Activated CD8-positive, alpha-beta T cell treated with anti-CD3 and anti-CD28 coated beads for 36 hours (primary cell): ENCODE results near the gene ATP2B1. TPM values are rescaled to one million over a fixed set of nuclear protein-coding genes. Genes with fewer than 3 reads are reported as not detected.

ENCODE experiments used
- ATAC-seq: fragments of 200-7000 bp; cut with Tn5 transposase; one replicate; pipeline ENCODE4 v1.10.0; 2021; ENCODE audit warnings: mild to moderate bottlenecking, moderate library complexity
- CTCF ChIA-PET: fragments of 350-600 bp; sonication (Branson Sonifier 250); formaldehyde crosslinking; loops from one replicate; lab custom pipeline; 2021; ENCODE audit warnings: antibody characterized with exemption; lab: Charles Lee
- POLR2A ChIA-PET: fragments of 350-600 bp; sonication (Branson Sonifier 250); formaldehyde crosslinking; loops from one replicate; lab custom pipeline; 2021; ENCODE audit warnings: antibody characterized with exemption; lab: Charles Lee
- DNase-seq: peaks from one replicate; pipeline ENCODE4 v3.0.0-alpha.2; 2020
- H3K27ac Mint-ChIP-seq: one replicate; pipeline ENCODE4 v1.8.0; 2021; ENCODE audit warnings: mild to moderate bottlenecking, mixed read lengths
- H3K27me3 Mint-ChIP-seq: one replicate; pipeline ENCODE4 v1.8.0; 2021; ENCODE audit warnings: mixed read lengths
- H3K36me3 Mint-ChIP-seq: one replicate; pipeline ENCODE4 v1.8.0; 2021; ENCODE audit warnings: low read depth, mixed read lengths
- H3K4me1 Mint-ChIP-seq: one replicate; pipeline ENCODE4 v1.8.0; 2021; ENCODE audit warnings: low read depth, mixed read lengths
- H3K4me3 Mint-ChIP-seq: one replicate; pipeline ENCODE4 v1.8.0; 2021; ENCODE audit warnings: mild to moderate bottlenecking, moderate library complexity, mixed read lengths
- H3K9me3 Mint-ChIP-seq: one replicate; pipeline ENCODE4 v1.8.0; 2021; ENCODE audit warnings: mixed read lengths
- intact Hi-C: fragments of 100-400 bp; cut with micrococcal nuclease; formaldehyde crosslinking; loops from one replicate; pipeline ENCODE4 v1.10.0; 2022
- total RNA-seq, 2 experiments: library from RNA; stranded (reverse); gene quantifications; one replicate each; pipeline ENCODE4 v1.2.3, GENCODE V29; 2021
- TF ChIP-seq, protein P1 (sequence below): fragments of 200-600 bp; IDR thresholded peaks from one replicate; pipeline ENCODE4 v1.8.0; 2022; ENCODE audit warnings: antibody characterized with exemption, mild to moderate bottlenecking

Gene ATP2B1
- total RNA-seq, 2 experiments from 2014 or later: 20.8 to 26.2 TPM

DNA sequence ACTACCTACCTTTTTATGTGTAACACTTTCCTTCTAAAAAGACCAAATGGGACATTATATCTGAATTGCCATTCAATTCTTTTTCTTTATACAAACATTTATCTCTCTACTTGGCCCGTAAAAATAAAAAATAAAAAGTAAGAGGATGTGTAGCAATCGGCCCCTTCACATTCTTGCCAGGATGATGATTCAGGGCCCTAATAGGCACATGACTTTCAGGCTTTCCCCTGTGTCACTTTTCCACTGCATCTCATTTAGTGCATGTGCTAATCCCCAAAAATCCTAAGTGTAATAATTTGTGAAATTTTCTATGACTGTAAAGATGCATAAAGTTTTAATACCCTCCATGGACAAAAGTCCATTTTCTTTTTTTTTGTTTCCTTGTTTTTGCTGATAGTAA, 23.0 kb upstream of the ATP2B1 start:
- POLR2A ChIA-PET: no interaction called here
- no peak for ATAC-seq
- CTCF ChIA-PET: no interaction called here

DNA sequence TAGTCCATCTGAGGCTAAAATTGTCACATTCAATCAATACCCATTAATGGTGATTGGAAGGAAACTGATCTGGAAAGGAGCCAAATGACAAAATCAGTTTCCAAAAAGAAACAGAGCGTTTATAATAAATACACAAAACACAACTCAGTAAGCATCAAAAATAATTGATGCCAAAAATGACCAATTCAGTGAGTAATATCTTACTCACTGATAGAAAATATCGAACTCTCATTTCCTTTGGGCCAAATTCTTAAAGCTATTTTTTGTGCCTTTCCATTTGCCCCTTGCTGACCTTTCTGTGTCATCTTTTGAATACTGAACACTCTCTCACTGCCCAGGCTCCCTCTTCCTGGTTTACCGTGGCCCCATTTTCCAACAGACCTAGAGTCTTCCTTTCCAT, 22.5 kb upstream of the ATP2B1 start:
- Mint-ChIP-seq H3K36me3 (peaks cover 5% of the 10 kb centered on the region), H3K9me3 (peaks cover 9% of the 10 kb centered on the region), H3K4me1 (peaks cover 9% of the 10 kb centered on the region), H3K4me3 (no peak overlapping the region), H3K27ac (no peak overlapping the region), H3K27me3 (no peaks in the 10 kb centered on the region)
- intact Hi-C loops: no loop called here
- TF ChIP-seq, protein P1, sequence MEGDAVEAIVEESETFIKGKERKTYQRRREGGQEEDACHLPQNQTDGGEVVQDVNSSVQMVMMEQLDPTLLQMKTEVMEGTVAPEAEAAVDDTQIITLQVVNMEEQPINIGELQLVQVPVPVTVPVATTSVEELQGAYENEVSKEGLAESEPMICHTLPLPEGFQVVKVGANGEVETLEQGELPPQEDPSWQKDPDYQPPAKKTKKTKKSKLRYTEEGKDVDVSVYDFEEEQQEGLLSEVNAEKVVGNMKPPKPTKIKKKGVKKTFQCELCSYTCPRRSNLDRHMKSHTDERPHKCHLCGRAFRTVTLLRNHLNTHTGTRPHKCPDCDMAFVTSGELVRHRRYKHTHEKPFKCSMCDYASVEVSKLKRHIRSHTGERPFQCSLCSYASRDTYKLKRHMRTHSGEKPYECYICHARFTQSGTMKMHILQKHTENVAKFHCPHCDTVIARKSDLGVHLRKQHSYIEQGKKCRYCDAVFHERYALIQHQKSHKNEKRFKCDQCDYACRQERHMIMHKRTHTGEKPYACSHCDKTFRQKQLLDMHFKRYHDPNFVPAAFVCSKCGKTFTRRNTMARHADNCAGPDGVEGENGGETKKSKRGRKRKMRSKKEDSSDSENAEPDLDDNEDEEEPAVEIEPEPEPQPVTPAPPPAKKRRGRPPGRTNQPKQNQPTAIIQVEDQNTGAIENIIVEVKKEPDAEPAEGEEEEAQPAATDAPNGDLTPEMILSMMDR: no peak
- ChIA-PET POLR2A (no interaction called here), CTCF (no interaction called here)
- ATAC-seq: no peak
- DNase-seq: no peak

More for the DNA sequence above, 23.0 kb upstream of the ATP2B1 start:
- Mint-ChIP-seq H3K36me3 (peaks cover 5% of the 10 kb centered on the region), H3K27ac (no peak overlapping the region), H3K27me3 (no peaks in the 10 kb centered on the region), H3K9me3 (peaks cover 9% of the 10 kb centered on the region), H3K4me3 (no peak overlapping the region), H3K4me1 (peaks cover 9% of the 10 kb centered on the region)
- TF ChIP-seq, protein P1: no peak
- no peak for DNase-seq
- intact Hi-C loops: no loop called here

DNA sequence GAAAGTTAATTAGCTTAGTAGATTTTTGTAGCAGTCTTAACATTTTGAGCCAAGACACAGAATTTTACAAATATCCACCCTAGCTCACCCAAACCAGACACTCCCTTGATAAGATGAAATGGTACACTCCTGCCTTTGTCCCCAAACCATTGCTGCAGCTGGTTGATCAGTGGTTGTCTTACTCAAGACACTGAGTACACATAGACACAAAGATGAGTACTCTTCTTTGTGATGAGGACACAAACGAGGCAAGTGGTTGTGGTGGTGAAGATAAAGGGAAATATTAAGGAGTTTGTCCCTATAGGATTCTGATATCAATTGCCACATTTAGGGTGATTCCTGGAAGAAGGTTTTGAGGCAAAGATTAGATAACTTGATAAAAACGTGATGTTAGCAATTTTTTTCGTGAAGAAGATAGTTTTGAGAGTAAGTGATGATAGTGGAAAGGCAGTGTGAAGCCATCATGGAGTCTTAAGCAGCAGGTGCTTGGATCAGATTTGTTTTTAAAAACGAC, 21.4 kb upstream of the ATP2B1 start:
- ATAC-seq (no peak), DNase-seq (no peak)
- H3K27ac Mint-ChIP-seq: no peak overlapping the region
- intact Hi-C loops: no loop called here
- ChIA-PET CTCF (no interaction called here), POLR2A (no interaction called here)
- peaks cover 5% of the 10 kb centered on the region for H3K36me3 Mint-ChIP-seq
- TF ChIP-seq, protein P1: no peak
- H3K9me3 Mint-ChIP-seq: peaks cover 7% of the 10 kb centered on the region
- no peak overlapping the region for H3K4me3 Mint-ChIP-seq
- H3K4me1 Mint-ChIP-seq: peaks cover 9% of the 10 kb centered on the region
- H3K27me3 Mint-ChIP-seq: no peaks in the 10 kb centered on the region

DNA sequence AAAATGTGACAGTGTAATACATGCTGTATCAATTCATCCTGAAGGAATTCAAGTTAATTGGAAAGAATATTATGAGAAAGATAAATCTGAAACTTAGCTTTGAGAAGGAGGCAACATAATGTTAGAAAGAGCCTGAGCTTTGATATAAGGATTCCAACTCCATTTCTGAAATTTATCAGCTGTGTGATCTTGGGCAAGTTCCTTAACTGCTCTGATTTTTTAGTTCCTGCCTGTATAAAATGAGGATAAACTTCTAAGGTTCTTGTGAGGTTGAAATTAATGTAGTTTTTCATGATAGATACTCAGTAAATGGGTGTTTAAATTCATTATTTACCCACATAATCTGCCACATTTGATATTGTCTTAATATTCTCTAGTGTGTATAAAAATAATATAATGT, 14.6 kb upstream of the ATP2B1 start:
- H3K27me3 Mint-ChIP-seq: no peaks in the 10 kb centered on the region

DNA sequence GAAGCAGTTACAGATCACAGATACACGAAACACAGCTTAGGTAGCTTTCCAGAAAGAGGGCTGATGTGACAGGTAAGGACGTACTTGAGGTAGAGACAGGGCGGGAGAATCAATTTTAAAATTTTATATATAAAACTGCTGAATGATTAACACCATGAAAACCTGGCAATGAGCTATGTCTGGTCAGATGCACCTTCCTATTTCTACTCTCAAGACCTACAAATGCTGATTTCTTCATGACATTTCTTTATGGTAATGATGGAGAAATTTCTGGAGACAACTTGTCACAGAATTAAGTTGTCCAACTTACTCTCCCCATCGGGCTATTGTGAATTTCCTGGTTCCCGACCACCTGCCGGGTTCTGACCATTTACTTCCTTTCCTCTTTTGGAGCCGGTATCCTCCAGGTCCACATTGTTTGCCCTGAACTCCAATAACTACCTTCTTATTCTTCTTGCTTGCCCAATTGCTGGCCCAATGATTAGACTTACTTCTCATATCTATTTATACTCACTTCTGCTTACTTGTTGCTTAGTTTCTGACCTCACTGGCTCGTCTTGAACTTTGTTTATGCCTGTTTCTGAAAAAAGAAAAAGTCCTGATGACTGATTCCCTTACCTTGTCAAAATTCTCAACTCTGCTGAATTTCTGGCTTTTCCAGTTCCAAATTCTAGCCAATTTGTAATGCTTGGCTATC, 12.8 kb upstream of the ATP2B1 start:
- DNase-seq: no peak
- no peaks in the 10 kb centered on the region for H3K36me3 Mint-ChIP-seq
- H3K4me3 Mint-ChIP-seq: no peak overlapping the region
- intact Hi-C loops: no loop called here
- no peak for ATAC-seq
- CTCF ChIA-PET: no interaction called here
- H3K27me3 Mint-ChIP-seq: no peaks in the 10 kb centered on the region
- H3K27ac Mint-ChIP-seq: no peak overlapping the region
- TF ChIP-seq, protein P1: no peak
- H3K9me3 Mint-ChIP-seq: peaks cover 4% of the 10 kb centered on the region
- no peaks in the 10 kb centered on the region for H3K4me1 Mint-ChIP-seq
- POLR2A ChIA-PET: no interaction called here

More for the DNA sequence above, 14.6 kb upstream of the ATP2B1 start:
- Mint-ChIP-seq H3K9me3 (peaks cover 1% of the 10 kb centered on the region), H3K4me1 (peaks cover 2% of the 10 kb centered on the region), H3K36me3 (no peaks in the 10 kb centered on the region), H3K4me3 (no peak overlapping the region), H3K27ac (no peak overlapping the region)
- ChIA-PET POLR2A (no interaction called here), CTCF (no interaction called here)
- ATAC-seq: no peak
- intact Hi-C loops: no loop called here
- DNase-seq: no peak
- TF ChIP-seq, protein P1: no peak
